ENCODE results near the gene ADAMTSL5. TPM values are rescaled to one million over a fixed set of nuclear protein-coding genes. Genes with fewer than 3 reads are reported as not detected.

ADAMTSL5 gene
- total and polyA plus RNA-seq, 2 of the 13 experiments (the other 11 are each of a cell fraction or from before 2014, with no cell fraction given), result 0.60 to 2.7 TPM

GRCh38 chr19:1526066-1526778, 13.4 kb upstream of the ADAMTSL5 start:
- no peaks in the 10 kb centered on the region for H3K9me3 ChIP-seq (ENCODE audit: low read length)
- 36% methylated on average over 12 of the region's 33 CpGs for WGBS (ENCODE audit: low lambda C conversion rate)
- ChIA-PET CTCF (ENCODE audit: low intra/inter-chr PET ratio, low total read pairs) (no interaction called here), POLR2A (no interaction called here)
- no peaks in the 10 kb centered on the region for H3K36me3 ChIP-seq (replicated peaks in 1 of 2; ENCODE audit: control insufficient read depth in 1 of 2, insufficient read depth in 2 of 2, low read length in 2 of 2)
- H3K27ac ChIP-seq (ENCODE audit: extremely low read length, insufficient read depth, low read length), result no peak overlapping the region
- DNase-seq (ENCODE audit: low spot score), result no peak
- H3K4me1 ChIP-seq (ENCODE audit: insufficient read depth, low read length), result peaks cover 14% of the 10 kb centered on the region
- TF ChIP-seq AGO1 (IDR thresholded peaks at IDR 0.05; ENCODE audit: low read depth, low read length, poor library complexity, severe bottlenecking), result peak; percentile 47
- TF ChIP-seq MTERF4 (CRISPR knock-in tag; IDR thresholded peaks at IDR 0.05), result no peak
- no peak for TF ChIP-seq MXI1 (IDR thresholded peaks at IDR 0.05; ENCODE audit: borderline replicate concordance, low read depth, low read length)
- no peak for TF ChIP-seq PBX2 (CRISPR knock-in tag; IDR thresholded peaks at IDR 0.05)
- TF ChIP-seq ZBTB33 (CRISPR knock-in tag; IDR thresholded peaks at IDR 0.05), result peak; percentile 19; the same call in 1 of the 2 replicates
- intact Hi-C loops (cut with micrococcal nuclease; ENCODE audit: unreplicated experiment), result no loop called here
- FAIRE-seq, result no peak
- no peak overlapping the region for H2AFZ ChIP-seq (ENCODE audit: low read length)
- no peak overlapping the region for H3K4me2 ChIP-seq (ENCODE audit: low read depth, low read length)
- no TSS peak for BruUV-seq (replicated peaks)
- H3K4me3 ChIP-seq (replicated peaks in 1 of 3; ENCODE audit: insufficient read depth in 1 of 3, low read depth in 2 of 3, low read length in 3 of 3), result no peak overlapping the region
- H3K79me2 ChIP-seq (ENCODE audit: insufficient read depth, low read length), result no peaks in the 10 kb centered on the region
- H3K9ac ChIP-seq (ENCODE audit: insufficient read depth, low read depth, low read length), result no peak overlapping the region
- H4K20me1 ChIP-seq (ENCODE audit: insufficient read depth, low read length), result no peaks in the 10 kb centered on the region
- peaks cover 31 to 59% of the 10 kb centered on the region in 2 experiments for H3K27me3 ChIP-seq (ENCODE audit: control insufficient read depth in 1 of 2, insufficient read depth in 2 of 2, low read length in 2 of 2)
- in situ Hi-C loops (cut with HindIII; ENCODE audit: extremely low pct_ligation_motif_present, low pct_unique_long_range_greater_than_20kb), result no loop called here
- no peak for ATAC-seq

Measured in HepG2 (cell line).